ENCODE data around the gene ZBED3.

Gene ZBED3

DNA sequence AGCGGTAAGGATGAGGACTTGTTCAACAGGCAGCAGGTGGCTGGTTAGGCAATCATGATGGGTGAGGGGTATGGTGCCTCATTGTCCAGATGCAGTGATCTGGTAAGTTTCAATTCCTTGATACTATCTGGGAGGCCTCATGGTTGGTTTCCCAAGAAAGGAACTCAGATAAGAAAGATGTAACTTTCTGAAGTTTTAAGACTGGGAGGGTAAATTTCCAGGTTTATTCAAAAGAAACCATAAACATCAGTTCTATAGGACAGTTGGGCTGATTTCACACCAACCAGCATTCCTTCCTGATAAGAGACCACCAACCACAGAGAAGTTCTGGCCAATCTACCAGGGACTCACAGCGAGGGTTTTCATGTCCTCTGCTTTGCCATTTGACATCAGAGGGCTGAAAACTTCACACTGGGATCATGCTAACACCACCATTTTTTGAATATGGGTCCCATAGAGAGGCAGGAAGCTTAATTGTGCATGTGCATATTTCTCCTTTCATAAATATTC lies 57.7 kb downstream of the ZBED3 start:
- peak overlapping the region; percentile 90; the same call in 1 of the 2 replicates for H3K27ac ChIP-seq
- TF ChIP-seq, protein P1, sequence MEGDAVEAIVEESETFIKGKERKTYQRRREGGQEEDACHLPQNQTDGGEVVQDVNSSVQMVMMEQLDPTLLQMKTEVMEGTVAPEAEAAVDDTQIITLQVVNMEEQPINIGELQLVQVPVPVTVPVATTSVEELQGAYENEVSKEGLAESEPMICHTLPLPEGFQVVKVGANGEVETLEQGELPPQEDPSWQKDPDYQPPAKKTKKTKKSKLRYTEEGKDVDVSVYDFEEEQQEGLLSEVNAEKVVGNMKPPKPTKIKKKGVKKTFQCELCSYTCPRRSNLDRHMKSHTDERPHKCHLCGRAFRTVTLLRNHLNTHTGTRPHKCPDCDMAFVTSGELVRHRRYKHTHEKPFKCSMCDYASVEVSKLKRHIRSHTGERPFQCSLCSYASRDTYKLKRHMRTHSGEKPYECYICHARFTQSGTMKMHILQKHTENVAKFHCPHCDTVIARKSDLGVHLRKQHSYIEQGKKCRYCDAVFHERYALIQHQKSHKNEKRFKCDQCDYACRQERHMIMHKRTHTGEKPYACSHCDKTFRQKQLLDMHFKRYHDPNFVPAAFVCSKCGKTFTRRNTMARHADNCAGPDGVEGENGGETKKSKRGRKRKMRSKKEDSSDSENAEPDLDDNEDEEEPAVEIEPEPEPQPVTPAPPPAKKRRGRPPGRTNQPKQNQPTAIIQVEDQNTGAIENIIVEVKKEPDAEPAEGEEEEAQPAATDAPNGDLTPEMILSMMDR (IDR thresholded peaks at IDR 0.05), result no peak
- no peak for TF ChIP-seq ZFX (IDR thresholded peaks at IDR 0.05; ENCODE audit: borderline replicate concordance)

DNA sequence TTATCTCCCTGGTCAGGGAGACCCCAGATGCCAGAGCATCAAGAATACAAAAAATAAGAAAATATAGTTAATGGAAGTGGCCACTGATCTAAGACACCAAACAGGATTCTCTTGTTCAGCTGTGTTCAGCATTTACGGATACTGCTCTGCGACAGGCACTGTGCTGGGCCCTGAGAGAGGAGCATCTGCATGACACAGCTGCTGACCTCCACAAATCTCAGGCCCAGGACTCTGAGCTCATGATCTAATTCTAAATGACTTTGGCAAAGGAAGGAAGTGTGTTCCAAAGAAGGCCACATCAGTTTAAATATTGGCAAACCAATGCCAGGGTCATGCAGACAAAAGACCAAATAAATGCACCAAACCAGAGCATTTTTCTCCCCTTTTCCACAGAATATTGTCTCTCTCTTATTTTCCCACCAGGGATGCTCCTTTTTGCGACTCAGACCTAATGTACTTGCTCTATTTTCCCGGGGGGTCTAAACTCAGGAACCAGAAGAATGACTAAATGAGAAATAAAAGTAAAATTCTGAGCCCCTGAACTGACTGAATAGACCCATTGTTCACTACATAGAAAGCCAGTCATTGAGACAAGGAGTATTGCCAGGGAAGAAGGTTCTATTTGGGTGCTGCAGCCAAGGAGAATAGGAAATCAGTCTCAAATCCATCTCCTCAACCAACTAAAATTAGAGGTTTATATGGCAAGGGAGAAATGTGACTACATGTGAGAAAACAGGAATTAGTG lies 58.3 kb downstream of the ZBED3 start:
- TF ChIP-seq, protein P1 (IDR thresholded peaks at IDR 0.05), result no peak
- no peak for TF ChIP-seq ZFX (IDR thresholded peaks at IDR 0.05; ENCODE audit: borderline replicate concordance)
- H3K27ac ChIP-seq, result no peak overlapping the region

DNA sequence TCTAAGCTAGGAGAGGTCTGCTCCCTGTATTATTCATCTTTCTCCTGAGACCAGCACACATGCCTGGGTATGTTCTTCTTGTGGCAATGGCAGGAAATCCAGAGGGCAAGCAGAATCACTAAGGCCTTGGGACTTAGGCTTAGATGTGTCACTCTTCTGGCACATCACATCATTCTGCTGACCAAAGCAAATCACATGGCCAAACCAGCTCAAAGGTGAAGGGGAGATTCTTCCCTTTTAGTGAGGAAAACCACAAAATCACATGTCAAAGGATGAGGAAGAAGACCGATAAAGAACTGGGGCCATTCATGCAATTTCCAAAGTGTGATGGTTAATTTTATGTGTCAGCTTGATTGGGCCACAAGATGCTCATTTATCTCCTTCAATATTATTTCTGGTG lies 62.6 kb downstream of the ZBED3 start:
- no peak overlapping the region for H3K27ac ChIP-seq
- no peak for TF ChIP-seq ZFX (IDR thresholded peaks at IDR 0.05; ENCODE audit: borderline replicate concordance)
- TF ChIP-seq, protein P1 (IDR thresholded peaks at IDR 0.05), result no peak

DNA sequence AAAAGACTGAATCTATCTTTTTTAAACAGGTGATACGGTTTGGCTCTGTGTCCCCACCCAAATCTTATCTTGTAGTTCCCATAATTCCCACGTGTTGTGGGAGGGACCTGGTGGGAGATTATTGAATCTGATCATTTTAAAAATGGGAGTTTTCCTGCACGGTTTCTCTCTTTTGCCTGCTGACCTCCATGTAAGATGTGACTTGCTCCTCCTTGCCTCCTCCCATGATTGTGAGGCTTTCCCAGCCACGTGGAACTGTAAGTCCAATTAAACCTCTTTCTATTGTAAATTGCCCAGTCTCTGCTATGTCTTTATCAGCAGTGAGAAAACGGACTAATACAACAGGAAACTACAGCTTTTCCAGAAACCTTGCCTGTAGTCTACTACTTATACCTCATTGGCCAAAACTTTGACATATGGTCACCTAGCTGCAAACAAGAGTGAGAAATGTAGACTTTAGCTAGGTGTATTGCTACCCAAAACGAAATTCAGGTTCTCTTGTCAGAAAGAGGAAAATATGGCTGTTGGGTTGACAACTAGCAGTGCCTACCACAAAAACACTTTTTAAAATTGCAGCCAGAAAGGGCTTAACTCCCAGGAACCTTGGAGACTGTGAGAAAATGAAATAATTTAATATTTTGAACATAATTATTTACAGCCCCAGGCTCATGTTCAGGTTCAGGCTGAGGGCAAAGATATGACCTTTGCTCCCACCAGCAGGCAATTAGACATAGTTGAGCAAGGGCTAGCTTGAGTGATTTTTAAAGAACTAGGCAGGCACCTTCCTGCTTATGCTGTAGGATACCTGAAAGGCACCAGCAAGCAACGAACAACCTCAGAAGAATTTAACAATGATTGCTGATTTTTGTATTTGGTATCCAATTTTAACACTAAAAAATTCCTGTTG lies 64.3 kb downstream of the ZBED3 start:
- TF ChIP-seq, protein P1 (IDR thresholded peaks at IDR 0.05), result no peak
- TF ChIP-seq ZFX (IDR thresholded peaks at IDR 0.05; ENCODE audit: borderline replicate concordance), result no peak
- H3K27ac ChIP-seq, result no peak overlapping the region
